ENCODE data around the gene ALDH1B1.

- TF ChIP-seq SP4 (CRISPR knock-in tag; IDR thresholded peaks at IDR 0.05) (no peak), POLR2A (IDR thresholded peaks at IDR 0.05; ENCODE audit: insufficient read depth in 1 of 2, low read depth in 2 of 2, low read length in 2 of 2) (no peak), MYC (CRISPR knock-in tag; IDR thresholded peaks at IDR 0.05; ENCODE audit: borderline replicate concordance) (no peak), SUZ12 (IDR thresholded peaks at IDR 0.05; ENCODE audit: low read depth, low read length) (no peak), ZBTB7A (CRISPR knock-in tag; IDR thresholded peaks at IDR 0.05) (no peak), TMF1 (CRISPR knock-in tag; IDR thresholded peaks at IDR 0.05; ENCODE audit: low read depth) (no peak), NCOA2 (CRISPR knock-in tag; IDR thresholded peaks at IDR 0.05) (no peak), RAD21 (CRISPR knock-in tag; IDR thresholded peaks at IDR 0.05) (no peak), ZNF136 (CRISPR knock-in tag; IDR thresholded peaks at IDR 0.05; ENCODE audit: low read depth) (no peak), SP1 (IDR thresholded peaks at IDR 0.05) (no peak), SP1 (CRISPR knock-in tag; IDR thresholded peaks at IDR 0.05) (no peak), KDM1A (CRISPR knock-in tag; IDR thresholded peaks at IDR 0.05) (no peak)
Measured at GRCh38 chr9:38447703-38448102, 55.2 kb downstream of the ALDH1B1 start.

Data from HepG2 (cell line).